Neural progenitor cell (in vitro differentiated cells): Measurements from ENCODE around the gene ARL4D.

ENCODE experiments used
- CTCF ChIP-seq: fragments of 200-600 bp; sonication (generic); IDR thresholded peaks from 2 replicates; pipeline ENCODE4 v1.5.1; 2017; ENCODE audit warnings: antibody characterized with exemption, mild to moderate bottlenecking
- EZH2 ChIP-seq: fragments of 200-600 bp; sonication (generic); IDR thresholded peaks from 2 replicates; pipeline ENCODE4 v1.6.1; 2017; ENCODE audit warnings: antibody characterized with exemption, mild to moderate bottlenecking, moderate library complexity
- EZH2phosphoT487 ChIP-seq: fragments of 200-600 bp; sonication (generic); IDR thresholded peaks from 2 replicates; pipeline ENCODE4 v1.6.1; 2017; ENCODE audit warnings: antibody characterized with exemption

GRCh38 chr17:43428524-43428923 lies 29.7 kb downstream of the ARL4D start:
- TF ChIP-seq CTCF (peak; percentile 13), EZH2phosphoT487 (no peak), EZH2 (no peak)
